Trophoblast cell (in vitro differentiated cells and primary cell): ENCODE measurements around the gene GASK1A.

Experiments used
- DNase-seq, 2 donors: peaks; one replicate each; pipeline ENCODE4 v3.0.0-alpha.2; 2016
- H2AFZ ChIP-seq: 2 replicates; pipeline ENCODE4 v1.6.1; 2013; ENCODE audit warnings: low read length, moderate library complexity, mild to moderate bottlenecking; ENCODE audit not compliant: insufficient read depth, poor library complexity
- H2AK5ac ChIP-seq: 2 replicates; pipeline ENCODE4 v1.6.1; 2013; ENCODE audit warnings: mild to moderate bottlenecking, low read length
- H2BK120ac ChIP-seq: 2 replicates; pipeline ENCODE4 v1.6.1; 2013; ENCODE audit warnings: low read length, mild to moderate bottlenecking, moderate library complexity; ENCODE audit not compliant: insufficient read depth, poor library complexity
- H2BK12ac ChIP-seq: 2 replicates; pipeline ENCODE4 v1.6.1; 2013; ENCODE audit warnings: mild to moderate bottlenecking, low read length, moderate library complexity
- H2BK5ac ChIP-seq: 2 replicates; pipeline ENCODE4 v1.6.1; 2013; ENCODE audit warnings: low read length, low read depth, moderate library complexity, mild to moderate bottlenecking; ENCODE audit not compliant: poor library complexity
- H3K14ac ChIP-seq: 2 replicates; pipeline ENCODE4 v1.6.1; 2013; ENCODE audit warnings: mild to moderate bottlenecking, low read length
- H3K18ac ChIP-seq: 2 replicates; pipeline ENCODE4 v1.6.1; 2013; ENCODE audit warnings: mild to moderate bottlenecking, low read length
- H3K23ac ChIP-seq: 2 replicates; pipeline ENCODE4 v1.6.1; 2013; ENCODE audit warnings: low read length
- H3K27ac ChIP-seq: 2 replicates; pipeline ENCODE4 v1.5.1; 2013; ENCODE audit warnings: low read depth, mild to moderate bottlenecking, inconsistent platforms, low read length, moderate library complexity
- H3K27me3 ChIP-seq: 2 replicates; pipeline ENCODE4 v1.6.1; 2013; ENCODE audit warnings: inconsistent platforms, mild to moderate bottlenecking, low read length, moderate library complexity; ENCODE audit not compliant: insufficient read depth
- H3K36me3 ChIP-seq, 2 experiments: 1 replicate in 1 of 2; 2 replicates in 1 of 2; pipeline ENCODE4 v1.6.1; 2013; ENCODE audit warnings: low read length in 2 of 2, mild to moderate bottlenecking in 2 of 2, moderate library complexity in 1 of 2; ENCODE audit not compliant: insufficient read depth in 2 of 2, control insufficient read depth in 1 of 2
- H3K4ac ChIP-seq: 2 replicates; pipeline ENCODE4 v1.6.1; 2013; ENCODE audit warnings: low read depth, mild to moderate bottlenecking, low read length, moderate library complexity
- H3K4me1 ChIP-seq, 2 experiments: 1 replicate in 1 of 2; 2 replicates in 1 of 2; pipeline ENCODE4 v1.6.1; 2013; ENCODE audit warnings: low read length in 2 of 2, mild to moderate bottlenecking in 2 of 2, moderate library complexity in 1 of 2; ENCODE audit not compliant: insufficient read depth in 2 of 2, control insufficient read depth in 1 of 2
- H3K4me2 ChIP-seq: 2 replicates; pipeline ENCODE4 v1.6.1; 2013; ENCODE audit warnings: inconsistent platforms, mild to moderate bottlenecking, low read length, moderate library complexity
- H3K4me3 ChIP-seq: 2 replicates; pipeline ENCODE4 v1.5.1; 2013; ENCODE audit warnings: mild to moderate bottlenecking, low read depth, low read length, inconsistent platforms
- H3K79me1 ChIP-seq: one replicate; pipeline ENCODE4 v1.6.1; 2013; ENCODE audit warnings: low read length
- H3K79me2 ChIP-seq: 2 replicates; pipeline ENCODE4 v1.6.1; 2013; ENCODE audit warnings: low read length, mild to moderate bottlenecking; ENCODE audit not compliant: control insufficient read depth, insufficient read depth, poor library complexity
- H3K9ac ChIP-seq: 2 replicates; pipeline ENCODE4 v1.6.1; 2013; ENCODE audit warnings: mild to moderate bottlenecking, low read length
- H3K9me3 ChIP-seq: 2 replicates; pipeline ENCODE4 v1.6.1; 2013; ENCODE audit warnings: low read depth, mild to moderate bottlenecking, control low read depth, inconsistent platforms, low read length; ENCODE audit not compliant: insufficient read depth
- H4K12ac ChIP-seq: 2 replicates; pipeline ENCODE4 v1.6.1; 2013; ENCODE audit warnings: low read depth, mild to moderate bottlenecking, low read length, moderate library complexity
- H4K8ac ChIP-seq: 2 replicates; pipeline ENCODE4 v1.6.1; 2013; ENCODE audit warnings: low read depth, mild to moderate bottlenecking, low read length, moderate library complexity
- H4K91ac ChIP-seq: one replicate; pipeline ENCODE4 v1.6.1; 2013; ENCODE audit warnings: low read depth, mild to moderate bottlenecking, low read length, moderate library complexity
- WGBS: extraction: QIAGEN DNeasy Blood & Tissue Kit; methylation state at CpG from one replicate; pipeline ENCODE4 v1.1.7; 2013; ENCODE audit warnings: missing lambda C conversion rate; ENCODE audit not compliant: insufficient read length, insufficient coverage; ENCODE audit errors: extremely low coverage; 5-methylcytosine and 5-hydroxymethylcytosine counted together

Gene GASK1A

GRCh38 chr3:43093006-43093405 is 113.9 kb downstream of the GASK1A start:
- no peak overlapping the region for H2BK12ac ChIP-seq
- no peak overlapping the region for H3K23ac ChIP-seq
- no peak overlapping the region for H3K18ac ChIP-seq
- no peaks in the 10 kb centered on the region for H3K36me3 ChIP-seq
- no peak overlapping the region for H4K8ac ChIP-seq
- H2BK120ac ChIP-seq: no peak overlapping the region
- no peaks in the 10 kb centered on the region for H3K27me3 ChIP-seq
- H3K9ac ChIP-seq: no peak overlapping the region
- H4K12ac ChIP-seq: no peak overlapping the region
- no peak overlapping the region for H4K91ac ChIP-seq
- H3K79me1 ChIP-seq: no peaks in the 10 kb centered on the region
- no peaks in the 10 kb centered on the region for H3K4me1 ChIP-seq
- H3K14ac ChIP-seq: no peak overlapping the region
- H3K9me3 ChIP-seq: peaks cover 2% of the 10 kb centered on the region
- no CpG with 5 or more reads among the region's 1 CpG for WGBS
- no peak overlapping the region for H3K4ac ChIP-seq
- H3K27ac ChIP-seq: no peak overlapping the region
- no peak overlapping the region for H2AK5ac ChIP-seq
- no peak overlapping the region for H3K4me3 ChIP-seq
- no peaks in the 10 kb centered on the region for H3K79me2 ChIP-seq
- no peak overlapping the region for H2AFZ ChIP-seq
- no peak overlapping the region for H2BK5ac ChIP-seq
- no peak for DNase-seq
- H3K4me2 ChIP-seq: no peak overlapping the region

GRCh38 chr3:43093974-43094373 is 114.9 kb downstream of the GASK1A start:
- no peak for DNase-seq
- WGBS: no CpG with 5 or more reads among the region's 2 CpGs
- Histone ChIP-seq H3K36me3 (no peaks in the 10 kb centered on the region), H3K4me2 (no peak overlapping the region), H3K9ac (no peak overlapping the region), H3K23ac (no peak overlapping the region), H3K4me1 (no peaks in the 10 kb centered on the region), H4K91ac (no peak overlapping the region), H3K14ac (no peak overlapping the region), H2BK5ac (no peak overlapping the region), H3K79me2 (no peaks in the 10 kb centered on the region), H3K4ac (no peak overlapping the region), H3K4me3 (no peak overlapping the region), H3K9me3 (no peaks in the 10 kb centered on the region), H4K12ac (no peak overlapping the region), H2AFZ (no peak overlapping the region), H3K27ac (no peak overlapping the region), H4K8ac (no peak overlapping the region), H3K27me3 (no peaks in the 10 kb centered on the region), H3K79me1 (no peaks in the 10 kb centered on the region), H2BK12ac (no peak overlapping the region), H2BK120ac (no peak overlapping the region), H3K18ac (no peak overlapping the region), H2AK5ac (no peak overlapping the region)

- WGBS: no CpG with 5 or more reads among the region's 2 CpGs
- no peak overlapping the region for H4K8ac ChIP-seq
- H3K14ac ChIP-seq: no peak overlapping the region
- no peak overlapping the region for H4K12ac ChIP-seq
- H3K27ac ChIP-seq: no peak overlapping the region
- no peak for DNase-seq
- H3K4me3 ChIP-seq: no peak overlapping the region
- no peaks in the 10 kb centered on the region for H3K79me1 ChIP-seq
- no peak overlapping the region for H2BK5ac ChIP-seq
- H2AFZ ChIP-seq: no peak overlapping the region
- H4K91ac ChIP-seq: no peak overlapping the region
- no peak overlapping the region for H3K4ac ChIP-seq
- H3K4me1 ChIP-seq: no peaks in the 10 kb centered on the region
- no peak overlapping the region for H2BK120ac ChIP-seq
- no peaks in the 10 kb centered on the region for H3K36me3 ChIP-seq
- no peaks in the 10 kb centered on the region for H3K79me2 ChIP-seq
- H3K4me2 ChIP-seq: no peak overlapping the region
- no peak overlapping the region for H2AK5ac ChIP-seq
- no peak overlapping the region for H2BK12ac ChIP-seq
- H3K9ac ChIP-seq: no peak overlapping the region
- no peaks in the 10 kb centered on the region for H3K27me3 ChIP-seq
- no peak overlapping the region for H3K18ac ChIP-seq
- no peaks in the 10 kb centered on the region for H3K9me3 ChIP-seq
- no peak overlapping the region for H3K23ac ChIP-seq
Measured at GRCh38 chr3:43094381-43094780, 115.3 kb downstream of the GASK1A start.

- no peak overlapping the region for H2BK5ac ChIP-seq
- no peak overlapping the region for H3K14ac ChIP-seq
- no peak overlapping the region for H3K4me3 ChIP-seq
- no peak overlapping the region for H4K8ac ChIP-seq
- no peak overlapping the region for H4K91ac ChIP-seq
- no peak overlapping the region for H2BK120ac ChIP-seq
- H2AFZ ChIP-seq: no peak overlapping the region
- H3K23ac ChIP-seq: peak overlapping the region; percentile 71
- H4K12ac ChIP-seq: no peak overlapping the region
- no peaks in the 10 kb centered on the region for H3K36me3 ChIP-seq
- no peak overlapping the region for H3K27ac ChIP-seq
- no CpG with 5 or more reads among the region's 4 CpGs for WGBS
- no peak overlapping the region for H2BK12ac ChIP-seq
- peak overlapping the region; percentile 1 for H3K9ac ChIP-seq
- no peak for DNase-seq
- H3K9me3 ChIP-seq: no peaks in the 10 kb centered on the region
- H3K27me3 ChIP-seq: no peaks in the 10 kb centered on the region
- H3K4me1 ChIP-seq: no peaks in the 10 kb centered on the region
- H2AK5ac ChIP-seq: no peak overlapping the region
- H3K4me2 ChIP-seq: no peak overlapping the region
- H3K4ac ChIP-seq: no peak overlapping the region
- H3K79me2 ChIP-seq: no peaks in the 10 kb centered on the region
- H3K79me1 ChIP-seq: no peaks in the 10 kb centered on the region
- no peak overlapping the region for H3K18ac ChIP-seq
Measured at GRCh38 chr3:43094851-43095250, 115.7 kb downstream of the GASK1A start.
